Measurements from ENCODE around the gene MEMO1. TPM values are rescaled to one million over a fixed set of nuclear protein-coding genes. Genes with fewer than 3 reads are reported as not detected.
"Not testable (repeated sequence)": the region's sequence is repeated elsewhere in the genome, so short reads cannot be mapped to it uniquely, and the experiment has no call there.

MEMO1 gene
- total and polyA plus RNA-seq, 12 donors: 43.6 to 73.9 (median 54.1) TPM

DNA sequence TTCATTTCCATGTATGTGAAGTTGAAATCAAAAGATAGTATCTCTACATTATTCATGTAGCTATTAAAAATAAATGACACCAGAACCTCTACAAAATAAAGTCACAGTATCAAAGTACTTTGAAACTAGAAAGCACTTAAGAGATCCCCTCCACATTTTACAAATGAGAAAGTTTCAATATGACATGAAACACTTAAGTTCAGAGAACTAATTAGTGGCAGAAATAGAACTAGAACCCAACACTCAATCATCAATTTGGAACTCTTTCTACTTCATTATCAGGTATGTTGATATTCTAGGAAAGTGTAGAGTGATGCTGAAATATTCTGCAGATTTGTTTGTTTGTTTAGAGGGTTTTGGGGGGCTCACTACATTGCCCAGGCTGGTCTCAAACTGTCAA lies 145.6 kb downstream of the MEMO1 start:
- TF ChIP-seq, protein P1, sequence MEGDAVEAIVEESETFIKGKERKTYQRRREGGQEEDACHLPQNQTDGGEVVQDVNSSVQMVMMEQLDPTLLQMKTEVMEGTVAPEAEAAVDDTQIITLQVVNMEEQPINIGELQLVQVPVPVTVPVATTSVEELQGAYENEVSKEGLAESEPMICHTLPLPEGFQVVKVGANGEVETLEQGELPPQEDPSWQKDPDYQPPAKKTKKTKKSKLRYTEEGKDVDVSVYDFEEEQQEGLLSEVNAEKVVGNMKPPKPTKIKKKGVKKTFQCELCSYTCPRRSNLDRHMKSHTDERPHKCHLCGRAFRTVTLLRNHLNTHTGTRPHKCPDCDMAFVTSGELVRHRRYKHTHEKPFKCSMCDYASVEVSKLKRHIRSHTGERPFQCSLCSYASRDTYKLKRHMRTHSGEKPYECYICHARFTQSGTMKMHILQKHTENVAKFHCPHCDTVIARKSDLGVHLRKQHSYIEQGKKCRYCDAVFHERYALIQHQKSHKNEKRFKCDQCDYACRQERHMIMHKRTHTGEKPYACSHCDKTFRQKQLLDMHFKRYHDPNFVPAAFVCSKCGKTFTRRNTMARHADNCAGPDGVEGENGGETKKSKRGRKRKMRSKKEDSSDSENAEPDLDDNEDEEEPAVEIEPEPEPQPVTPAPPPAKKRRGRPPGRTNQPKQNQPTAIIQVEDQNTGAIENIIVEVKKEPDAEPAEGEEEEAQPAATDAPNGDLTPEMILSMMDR (IDR thresholded peaks at IDR 0.05): no peak
- no peak for ATAC-seq
- Histone ChIP-seq H3K9me3 (no peaks in the 10 kb centered on the region), H3K27me3 (no peaks in the 10 kb centered on the region), H3K27ac (no peak overlapping the region), H3K36me3 (peaks cover 0 to 39% (median 0%) of the 10 kb centered on the region in 9 donors), H3K4me1 (no peaks in the 10 kb centered on the region), H3K4me3 (no peak overlapping the region)
- intact Hi-C loops (cut with DNase I): no loop called here
- DNase-seq: no peak

DNA sequence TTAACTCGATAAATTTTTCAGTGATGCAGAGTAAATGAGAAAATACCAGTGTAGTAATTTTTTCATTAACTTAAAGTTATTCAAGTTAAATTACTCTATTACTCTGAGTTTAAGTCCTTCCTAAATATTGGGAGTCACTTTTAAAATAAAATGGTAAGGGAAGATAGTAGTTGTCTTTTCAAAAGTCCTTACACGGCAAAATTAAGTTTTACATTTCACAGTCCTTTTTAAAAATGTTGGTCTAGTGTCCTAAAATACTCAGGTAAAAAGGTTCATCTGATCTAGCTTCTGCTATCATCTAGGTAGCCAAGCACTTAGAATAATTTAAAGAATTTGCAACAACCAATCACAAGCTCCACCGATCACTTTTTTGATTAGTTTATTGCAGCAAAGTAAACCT lies 146.9 kb downstream of the MEMO1 start:
- H3K27ac ChIP-seq: no peak overlapping the region
- no peaks in the 10 kb centered on the region for H3K27me3 ChIP-seq
- H3K4me1 ChIP-seq: no peaks in the 10 kb centered on the region
- peaks cover 0 to 37% (median 0%) of the 10 kb centered on the region in 9 donors for H3K36me3 ChIP-seq
- intact Hi-C loops (cut with DNase I): no loop called here
- H3K4me3 ChIP-seq: no peak overlapping the region
- 98 to 99% methylated on average over 3 of the region's 3 CpGs for WGBS, 2 donors
- DNase-seq (no peak), ATAC-seq (no peak)
- H3K9me3 ChIP-seq: no peaks in the 10 kb centered on the region
- TF ChIP-seq, protein P1 (IDR thresholded peaks at IDR 0.05): no peak

DNA sequence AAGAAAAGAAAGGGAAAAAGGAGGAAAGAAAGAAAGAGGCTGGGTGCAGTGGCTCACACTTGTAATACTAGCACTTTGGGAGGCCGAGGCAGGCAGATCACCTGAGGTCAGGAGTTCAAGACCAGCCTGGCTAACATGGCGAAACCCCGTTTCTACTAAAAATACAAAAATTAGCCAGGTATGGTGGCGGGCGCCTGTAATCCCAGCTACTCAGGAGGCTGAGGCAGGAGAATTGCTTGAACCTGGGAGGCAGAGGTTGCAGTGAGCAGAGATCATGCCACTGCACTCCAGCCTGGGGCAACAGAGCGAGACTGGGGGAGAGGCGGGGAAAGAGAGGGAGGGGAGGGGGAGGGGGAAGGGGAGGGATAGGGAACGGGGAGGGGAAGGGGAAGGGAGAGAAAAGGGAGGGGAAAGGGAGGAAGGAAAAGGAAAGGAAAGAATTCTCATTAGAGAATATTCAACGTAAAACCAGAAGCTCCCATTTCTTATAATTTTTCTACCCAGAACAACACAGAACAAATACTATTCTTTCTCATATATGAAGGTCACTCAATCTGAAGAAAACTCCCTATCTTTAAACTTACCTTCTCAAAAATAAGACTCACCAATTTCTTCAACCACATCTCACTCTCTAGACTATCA lies 147.7 kb downstream of the MEMO1 start:
- WGBS, 2 donors: 93 to 94% methylated on average over 7 to 9 of the region's 9 CpGs
- ATAC-seq; H3K4me1 ChIP-seq; H3K4me3 ChIP-seq; intact Hi-C loops (cut with DNase I); H3K9me3 ChIP-seq; DNase-seq; H3K27me3 ChIP-seq; H3K27ac ChIP-seq: not testable (repeated sequence)
- peaks cover 0 to 30% (median 0%) of the 10 kb centered on the region in 9 donors for H3K36me3 ChIP-seq

DNA sequence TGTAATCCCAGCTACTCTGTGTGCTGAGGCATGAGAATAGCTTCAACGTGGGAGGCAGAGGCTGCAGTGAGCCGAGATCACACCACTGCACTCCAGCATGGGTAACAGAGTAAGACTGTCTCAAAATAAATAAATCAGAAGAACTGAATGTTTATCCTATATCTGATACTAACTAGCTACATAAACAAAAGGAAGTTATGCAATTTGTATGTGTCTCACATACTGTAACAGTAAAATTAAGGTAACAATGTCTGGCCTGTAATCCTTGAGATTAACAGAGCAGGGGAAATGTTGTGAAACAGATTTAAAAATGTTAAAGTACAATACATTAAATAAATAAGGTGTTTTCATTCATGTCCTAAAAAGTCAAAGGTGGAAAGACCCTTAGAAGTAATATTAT lies 150.8 kb downstream of the MEMO1 start:
- DNase-seq: no peak
- Histone ChIP-seq H3K27me3 (no peaks in the 10 kb centered on the region), H3K27ac (no peak overlapping the region), H3K4me3 (no peak overlapping the region), H3K9me3 (no peaks in the 10 kb centered on the region), H3K4me1 (no peaks in the 10 kb centered on the region), H3K36me3 (peaks cover 0 to 14% (median 0%) of the 10 kb centered on the region in 9 donors)
- 87 to 89% methylated on average over 2 of the region's 2 CpGs for WGBS, 2 donors
- no peak for ATAC-seq
- intact Hi-C loops (cut with DNase I): no loop called here
- TF ChIP-seq, protein P1 (IDR thresholded peaks at IDR 0.05): no peak

DNA sequence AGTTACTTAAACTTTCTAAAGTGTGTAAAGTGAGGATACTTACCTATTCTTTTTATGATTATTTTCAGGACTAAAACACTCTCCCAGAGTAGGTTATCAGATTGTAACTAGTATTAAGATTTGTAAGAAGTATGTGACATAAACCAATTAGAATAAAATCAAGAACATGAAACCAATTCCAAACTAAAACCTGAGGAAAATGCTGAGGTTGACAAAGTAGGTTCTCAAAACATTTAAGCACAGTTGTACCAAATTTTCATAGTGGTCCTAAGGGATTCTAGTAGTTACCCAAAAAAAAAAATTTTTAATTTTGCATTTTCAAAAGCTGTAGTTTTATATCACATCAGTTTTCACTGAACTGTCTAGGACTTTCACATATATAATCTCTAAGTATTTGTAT lies 157.3 kb downstream of the MEMO1 start:
- intact Hi-C loops (cut with DNase I): no loop called here
- Histone ChIP-seq H3K4me3 (no peak overlapping the region), H3K36me3 (peaks cover 0 to 12% (median 0%) of the 10 kb centered on the region in 9 donors), H3K9me3 (no peaks in the 10 kb centered on the region), H3K4me1 (no peaks in the 10 kb centered on the region), H3K27me3 (no peaks in the 10 kb centered on the region), H3K27ac (no peak overlapping the region)
- TF ChIP-seq, protein P1 (IDR thresholded peaks at IDR 0.05): no peak
- DNase-seq (no peak), ATAC-seq (no peak)

DNA sequence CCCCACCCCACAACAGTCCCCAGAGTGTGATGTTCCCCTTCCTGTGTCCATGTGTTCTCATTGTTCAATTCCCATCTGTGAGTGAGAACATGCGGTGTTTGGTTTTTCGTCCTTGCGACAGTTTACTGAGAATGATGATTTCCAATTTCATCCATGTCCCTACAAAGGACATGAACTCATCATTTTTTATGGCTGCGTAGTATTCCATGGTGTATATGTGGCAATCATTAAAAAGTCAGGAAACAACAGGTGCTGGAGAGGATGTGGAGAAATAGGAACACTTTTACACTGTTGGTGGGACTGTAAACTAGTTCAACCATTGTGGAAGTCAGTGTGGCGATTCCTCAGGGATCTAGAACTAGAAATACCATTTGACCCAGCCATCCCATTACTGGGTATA lies 168.7 kb downstream of the MEMO1 start:
- H3K4me3 ChIP-seq; ATAC-seq; H3K27me3 ChIP-seq; intact Hi-C loops (cut with DNase I); H3K9me3 ChIP-seq; H3K4me1 ChIP-seq; DNase-seq; H3K27ac ChIP-seq: not testable (repeated sequence)
- 82 to 95% methylated on average over 4 of the region's 5 CpGs for WGBS, 2 donors
- H3K36me3 ChIP-seq: peaks cover 0 to 18% (median 0%) of the 10 kb centered on the region in 9 donors
